ENCODE measurements around the gene SLC8A1. TPM values are rescaled to one million over a fixed set of nuclear protein-coding genes. Genes with fewer than 3 reads are reported as not detected.

Gene SLC8A1
- polyA plus RNA-seq, 4 donors = 65.2 to 77.2 (median 68.5) TPM

DNA sequence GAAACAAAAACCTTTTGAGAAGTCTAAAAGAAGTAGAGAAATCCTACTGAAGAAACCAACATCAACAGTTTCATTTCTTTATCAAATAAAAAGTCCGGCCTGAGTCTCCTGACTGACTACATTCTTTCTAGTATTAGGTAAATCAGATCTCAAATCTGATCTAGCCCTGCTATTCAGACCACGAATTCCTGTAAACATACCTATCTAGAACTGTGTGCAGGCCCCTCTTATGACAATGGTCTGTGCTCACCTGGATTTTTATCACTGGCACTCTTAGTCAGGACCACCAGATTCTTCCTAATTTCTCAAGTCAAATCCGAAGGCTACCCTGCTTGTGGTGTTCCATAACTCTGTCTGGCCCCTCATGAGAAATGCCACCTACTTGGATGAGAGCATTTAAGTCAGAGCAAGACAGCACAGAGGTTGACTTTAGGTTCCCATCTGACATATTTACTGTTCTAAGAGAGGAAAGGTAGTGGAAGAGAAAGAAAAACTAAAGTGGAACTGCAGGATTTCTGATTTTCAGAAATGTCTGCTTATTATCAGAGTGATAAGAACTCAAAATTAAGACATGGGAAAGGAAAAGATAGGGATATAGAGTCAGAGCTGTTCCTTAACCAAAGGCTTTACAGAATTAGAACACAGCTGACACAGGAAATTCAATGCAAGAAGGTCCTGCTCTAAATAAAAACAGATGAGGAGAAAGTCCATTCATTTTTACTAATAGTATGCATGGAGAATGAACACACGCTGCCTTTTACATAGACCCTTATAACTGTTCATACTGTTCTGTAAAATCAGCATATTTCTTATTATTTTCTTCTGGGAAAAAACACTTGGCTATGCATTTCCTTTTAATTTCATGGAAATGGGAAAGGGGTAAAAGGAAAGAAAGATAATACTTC lies 56.5 kb downstream of the SLC8A1 start:
- no peak for DNase-seq (ENCODE audit: low read depth in 4 of 4, low spot score in 2 of 4)

- DNase-seq (ENCODE audit: low read depth in 4 of 4, low spot score in 2 of 4) = no peak
Measured at GRCh38 chr2:40394597-40394996, 57.3 kb downstream of the SLC8A1 start.

DNA sequence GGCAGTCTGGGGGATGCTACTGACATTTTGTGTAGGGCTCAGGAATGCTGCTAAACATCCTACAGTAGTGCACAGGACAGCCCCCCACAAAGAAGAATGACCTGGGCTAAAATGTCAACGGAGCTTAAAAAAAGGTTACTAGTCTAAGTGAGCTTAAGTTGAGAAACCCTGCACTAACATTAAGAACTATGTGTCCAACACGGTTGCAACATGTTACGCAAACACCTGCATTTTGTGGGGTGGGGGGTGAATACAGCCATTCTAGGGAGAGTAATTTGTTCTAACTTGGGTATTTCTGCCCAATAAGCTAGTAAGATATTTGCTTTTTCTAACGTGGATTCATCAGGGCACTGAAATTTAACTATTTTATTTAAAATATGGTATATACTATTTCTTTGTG lies 57.9 kb downstream of the SLC8A1 start:
- DNase-seq (ENCODE audit: low read depth in 4 of 4, low spot score in 2 of 4) = no peak

GRCh38 chr2:40388161-40388560 lies 63.7 kb downstream of the SLC8A1 start:
- DNase-seq (ENCODE audit: low read depth in 4 of 4, low spot score in 2 of 4) = no peak

- no peak for DNase-seq (ENCODE audit: low read depth in 4 of 4, low spot score in 2 of 4)
Measured at GRCh38 chr2:40386177-40386576, 65.7 kb downstream of the SLC8A1 start.

DNA sequence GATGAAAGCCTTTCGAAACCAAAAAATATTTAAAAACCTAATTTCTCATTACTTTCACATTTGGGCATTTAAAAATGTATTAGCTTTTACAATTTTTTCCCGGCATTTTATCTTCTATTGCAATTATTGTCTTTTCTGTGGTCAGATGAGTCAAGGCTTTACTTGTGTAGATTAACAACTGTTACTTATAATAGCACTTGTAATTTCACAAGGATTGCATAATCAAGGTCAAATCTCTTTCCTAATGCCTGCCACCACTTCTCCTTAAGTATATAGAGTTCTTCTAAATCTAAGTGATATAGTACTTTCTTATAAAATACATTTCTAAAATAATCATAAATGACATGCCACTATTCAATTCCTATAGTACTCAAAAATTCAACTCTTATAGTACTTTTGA lies 67.2 kb downstream of the SLC8A1 start:
- no peak for DNase-seq (ENCODE audit: low read depth in 4 of 4, low spot score in 2 of 4)

GRCh38 chr2:40384233-40384632 lies 67.7 kb downstream of the SLC8A1 start:
- DNase-seq (ENCODE audit: low read depth in 4 of 4, low spot score in 2 of 4) = no peak

DNA sequence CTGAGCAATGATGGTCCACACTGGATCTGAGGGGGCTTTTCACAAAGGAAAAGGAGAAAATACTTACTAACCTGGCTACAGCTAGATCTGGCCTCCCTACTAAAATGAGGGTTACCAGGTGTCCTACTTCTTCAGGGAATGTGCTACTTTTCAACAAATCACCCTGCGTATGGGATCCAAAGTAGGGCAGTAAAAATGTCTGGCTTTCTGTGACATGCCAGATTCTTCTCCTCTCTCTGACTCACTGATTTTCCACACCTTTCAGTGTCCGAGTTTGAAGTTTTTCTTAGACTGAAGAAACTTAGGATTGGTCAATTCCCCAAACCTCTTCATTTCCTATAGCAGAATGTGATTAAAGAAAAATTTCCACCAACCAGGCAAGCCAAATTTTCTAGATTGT lies 71.2 kb downstream of the SLC8A1 start:
- DNase-seq (ENCODE audit: low read depth in 4 of 4, low spot score in 2 of 4) = no peak

DNA sequence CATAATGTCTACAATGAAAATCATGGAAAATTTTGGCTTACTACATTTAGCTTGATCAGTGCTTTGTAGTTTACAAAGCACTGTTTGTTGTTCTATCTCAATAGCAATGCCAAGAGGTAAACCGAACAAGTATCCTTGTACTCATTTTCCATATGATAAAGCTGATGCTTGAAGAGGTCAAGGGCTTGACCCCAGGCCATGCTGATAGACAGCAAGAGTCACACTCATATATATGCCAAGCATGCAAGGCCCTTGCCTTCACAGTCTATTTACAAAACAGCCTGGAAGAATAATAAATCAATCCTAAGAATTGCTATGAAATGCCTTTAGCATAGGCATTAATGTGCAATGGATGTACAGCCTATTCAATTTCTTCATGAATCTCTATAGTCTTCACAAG lies 71.8 kb downstream of the SLC8A1 start:
- no peak for DNase-seq (ENCODE audit: low read depth in 4 of 4, low spot score in 2 of 4)

- DNase-seq (ENCODE audit: low read depth in 4 of 4, low spot score in 2 of 4) = no peak
Measured at GRCh38 chr2:40374543-40375240, 77.2 kb downstream of the SLC8A1 start.

- DNase-seq (ENCODE audit: low read depth in 4 of 4, low spot score in 2 of 4) = no peak
Measured at GRCh38 chr2:40373111-40373510, 78.8 kb downstream of the SLC8A1 start.

- DNase-seq (ENCODE audit: low read depth in 4 of 4, low spot score in 2 of 4) = no peak
Measured at GRCh38 chr2:40372283-40372985, 79.5 kb downstream of the SLC8A1 start.

DNA sequence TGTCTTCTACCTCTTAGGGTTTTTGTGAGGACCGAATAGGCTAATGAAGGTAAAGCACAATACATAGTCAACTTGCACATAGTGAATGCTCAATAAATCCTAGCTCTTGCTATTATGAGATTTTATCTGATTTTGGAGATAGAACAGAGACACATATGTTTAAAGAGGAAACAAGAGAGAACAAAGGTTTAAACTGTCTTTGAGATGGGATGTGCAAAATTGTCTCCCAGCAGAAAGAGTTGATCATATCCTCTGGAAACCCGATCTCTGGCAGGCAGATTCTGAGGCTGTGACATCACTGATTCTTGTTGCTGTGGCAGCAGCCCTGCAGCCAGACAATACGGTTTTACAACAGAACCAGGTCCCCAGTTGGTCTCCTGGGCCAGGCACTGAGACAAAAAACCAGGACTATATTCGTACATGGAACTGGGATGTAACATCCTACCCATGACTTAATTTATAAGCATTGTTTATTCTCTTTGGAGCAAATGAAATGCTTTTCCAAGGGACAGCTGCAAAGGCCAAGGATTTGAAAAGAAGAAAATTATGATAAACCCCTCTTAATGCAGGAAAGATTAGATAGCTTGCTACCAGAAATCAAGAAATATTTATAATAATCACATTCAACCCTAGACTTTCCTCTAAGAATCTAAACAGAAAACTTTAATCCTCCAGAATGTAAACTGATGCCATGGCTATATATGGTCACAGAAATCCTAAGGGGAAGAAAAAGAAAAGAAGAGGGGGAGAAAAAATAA lies 80.2 kb downstream of the SLC8A1 start:
- DNase-seq (ENCODE audit: low read depth in 4 of 4, low spot score in 2 of 4) = no peak

DNA sequence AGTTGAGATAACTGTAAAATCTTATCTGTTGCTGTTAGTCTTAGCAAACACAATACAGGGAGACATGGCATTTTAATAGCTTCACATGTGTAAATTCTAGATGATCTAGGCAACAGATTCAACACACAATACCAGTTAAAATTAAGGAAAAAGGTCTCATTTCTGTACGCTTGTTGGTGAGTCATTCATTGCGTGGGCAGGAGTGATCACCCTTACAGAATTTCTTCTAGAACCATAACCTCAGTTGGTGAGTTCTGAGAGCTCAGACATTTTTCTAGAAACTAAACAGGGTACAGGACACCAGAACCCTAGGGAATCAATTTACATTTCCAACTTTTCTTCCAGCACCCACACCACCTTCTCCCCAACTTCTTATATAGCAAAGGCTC lies 81.9 kb downstream of the SLC8A1 start:
- DNase-seq (ENCODE audit: low read depth in 4 of 4, low spot score in 2 of 4) = no peak

DNA sequence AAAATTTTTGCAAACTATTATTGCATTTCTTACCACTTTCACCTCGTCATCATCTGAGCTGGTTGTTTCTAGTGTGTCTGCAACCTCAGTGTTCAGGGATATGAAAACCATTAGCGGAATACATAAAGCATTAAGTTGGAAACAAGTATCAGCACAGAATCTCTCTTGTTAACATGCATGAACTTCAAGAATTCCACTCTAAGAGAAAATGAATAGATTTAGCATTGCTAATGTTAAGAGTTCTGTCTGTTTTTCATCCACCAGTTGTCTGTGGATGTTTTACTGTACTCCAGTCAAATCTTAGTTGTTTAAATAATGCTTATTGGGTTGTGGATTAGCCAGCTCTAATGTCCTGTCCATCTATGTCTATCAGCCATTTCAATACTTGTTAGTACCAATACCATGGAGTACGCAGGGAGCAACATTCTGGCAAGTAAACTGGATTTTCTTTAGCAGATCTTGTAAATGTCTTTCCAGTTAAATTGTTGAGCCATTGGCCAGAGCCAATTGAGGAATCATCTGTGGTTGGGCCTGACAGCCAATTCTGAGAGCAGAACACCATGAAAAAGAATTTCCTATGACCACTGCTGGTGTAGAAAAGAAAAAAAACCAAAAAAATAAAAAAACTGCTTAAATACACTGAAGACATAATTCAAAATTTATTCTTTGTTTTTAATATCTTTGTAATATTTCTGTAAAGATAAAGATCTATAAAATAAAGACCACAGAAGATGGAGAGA lies 82.5 kb downstream of the SLC8A1 start:
- DNase-seq (ENCODE audit: low read depth in 4 of 4, low spot score in 2 of 4) = no peak

DNA sequence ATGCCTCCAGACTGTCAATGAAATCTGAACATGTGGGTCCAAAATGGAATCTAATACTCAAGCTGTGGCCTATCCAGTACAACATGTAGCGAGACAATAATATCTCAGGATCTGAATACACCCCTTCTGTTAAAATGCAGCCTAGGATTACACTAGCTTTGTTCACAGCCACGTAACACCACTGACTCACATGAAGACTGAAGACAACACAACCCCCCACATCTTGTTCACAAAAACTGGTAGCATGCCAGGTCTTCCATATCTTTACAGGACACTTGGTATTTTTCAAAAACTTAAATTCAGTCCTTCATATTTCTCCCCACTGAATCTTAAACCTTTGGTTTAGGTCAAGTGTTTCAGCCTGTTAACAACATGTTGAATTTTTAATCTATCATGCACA lies 84.2 kb downstream of the SLC8A1 start:
- no peak for DNase-seq (ENCODE audit: low read depth in 4 of 4, low spot score in 2 of 4)

GRCh38 chr2:40367032-40367431 lies 84.9 kb downstream of the SLC8A1 start:
- no peak for DNase-seq (ENCODE audit: low read depth in 4 of 4, low spot score in 2 of 4)

DNA sequence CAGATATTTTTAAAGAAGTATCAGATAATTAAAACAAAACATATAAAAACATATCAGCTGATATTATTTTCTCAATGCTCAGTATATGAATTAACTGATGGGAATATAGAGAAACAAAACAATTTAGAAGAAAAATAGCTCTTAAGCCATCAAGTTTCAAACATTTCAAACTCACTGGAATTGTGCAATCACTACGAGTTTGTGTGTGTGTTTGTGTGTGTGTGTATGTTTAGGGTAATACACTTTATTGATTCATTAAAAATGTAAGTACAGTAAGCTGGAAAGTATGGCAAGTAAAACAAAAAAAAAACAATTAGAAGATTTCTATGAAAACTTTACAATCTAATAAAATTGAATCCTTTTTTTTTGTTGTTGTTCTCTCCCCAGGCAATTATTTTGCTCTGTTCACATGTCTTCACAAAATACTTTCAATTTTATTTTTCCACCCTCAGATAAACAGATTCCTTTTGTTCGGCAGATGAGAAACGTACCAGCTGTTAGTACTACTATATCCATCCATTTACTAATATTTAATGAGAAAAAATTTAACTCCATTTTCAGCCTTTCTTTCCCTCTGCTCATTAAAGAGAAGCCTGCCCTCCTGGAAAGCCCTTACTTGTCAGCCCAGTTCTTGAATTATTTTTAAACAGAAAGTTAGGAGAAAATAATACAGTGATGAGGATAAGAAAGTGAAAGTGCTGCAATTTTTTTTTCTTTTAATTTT lies 87.6 kb downstream of the SLC8A1 start:
- no peak for DNase-seq (ENCODE audit: low read depth in 4 of 4, low spot score in 2 of 4)

GRCh38 chr2:40363631-40364030 lies 88.3 kb downstream of the SLC8A1 start:
- DNase-seq (ENCODE audit: low read depth in 4 of 4, low spot score in 2 of 4) = no peak

Measured in left renal cortex interstitium (tissue), 4 donors.